GM18526 (cell line): ENCODE data around the gene NUP93.

Source experiments
- POLR2A ChIP-seq: IDR thresholded peaks from 3 replicates; pipeline ENCODE4 v1.6.1; 2011; ENCODE audit not compliant: insufficient read length; ENCODE audit errors: extremely low read depth

Gene NUP93

DNA sequence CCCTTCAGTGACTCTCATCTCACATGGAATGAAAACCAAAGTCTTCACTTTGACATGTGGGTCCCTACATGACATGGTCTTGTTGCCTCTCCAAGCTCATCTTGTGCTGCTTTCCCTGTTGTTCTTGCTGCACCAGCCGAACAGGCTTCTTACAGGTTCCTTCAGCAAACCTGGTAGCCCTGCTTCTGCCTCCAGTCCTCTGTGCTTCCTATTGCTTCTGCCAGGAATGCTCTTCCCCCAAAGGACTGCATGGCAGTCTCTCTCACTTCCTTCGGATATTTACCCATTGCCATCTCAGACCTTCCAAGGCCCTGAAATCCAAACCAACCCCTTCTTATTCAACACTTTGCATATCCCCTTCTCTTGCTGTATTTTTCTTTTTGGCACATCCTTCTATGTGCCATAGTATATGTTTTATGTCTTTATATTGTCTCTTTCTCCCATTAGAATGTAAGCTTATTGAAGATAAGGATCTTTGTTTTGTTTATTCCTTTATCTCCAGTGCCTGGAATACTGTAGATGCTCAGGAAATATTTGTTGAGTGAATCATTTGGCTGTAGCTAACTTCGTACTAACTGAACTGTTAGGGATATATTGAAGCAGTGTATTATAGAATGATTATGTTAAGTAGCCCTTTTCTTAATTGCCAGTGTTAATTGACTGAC is 77.2 kb downstream of the NUP93 start:
- no peak for TF ChIP-seq POLR2A

DNA sequence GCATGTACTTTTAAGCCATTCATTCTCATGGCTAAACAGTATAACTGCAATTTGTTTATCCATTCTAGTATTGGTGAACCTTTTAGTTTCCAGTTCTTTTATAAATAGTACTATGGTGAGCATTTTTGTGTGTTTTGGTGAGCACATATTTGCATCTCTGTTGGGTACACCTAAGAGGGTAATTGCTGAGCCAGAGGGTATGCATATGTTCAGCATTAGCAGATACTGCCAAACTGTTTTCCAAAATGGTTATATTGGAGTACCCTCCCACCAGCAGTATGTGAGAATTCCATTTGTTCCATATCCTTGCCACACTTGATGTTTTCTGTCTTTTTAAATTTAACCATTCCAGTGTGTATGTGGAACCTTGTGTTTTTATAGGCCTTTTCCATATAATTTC is 81.0 kb downstream of the NUP93 start:
- TF ChIP-seq POLR2A = no peak

DNA sequence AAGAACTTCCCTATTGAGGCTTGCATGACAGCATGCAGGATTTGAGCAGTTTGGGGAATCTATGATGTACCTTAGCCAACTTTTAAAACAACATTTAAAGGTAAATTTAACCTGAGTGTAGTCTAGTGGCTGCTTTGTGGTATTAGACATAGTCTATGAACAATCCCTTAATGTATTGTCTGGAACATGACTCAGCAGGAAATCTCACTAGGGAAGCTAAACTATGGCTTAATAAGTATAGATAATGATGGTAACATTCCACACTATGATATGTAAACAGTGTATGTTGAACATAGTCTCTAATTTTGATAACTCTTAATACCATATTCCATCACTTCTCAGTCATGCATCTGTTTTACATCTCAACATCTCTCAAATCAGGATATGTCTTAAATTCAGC is 83.0 kb downstream of the NUP93 start:
- TF ChIP-seq POLR2A = no peak

DNA sequence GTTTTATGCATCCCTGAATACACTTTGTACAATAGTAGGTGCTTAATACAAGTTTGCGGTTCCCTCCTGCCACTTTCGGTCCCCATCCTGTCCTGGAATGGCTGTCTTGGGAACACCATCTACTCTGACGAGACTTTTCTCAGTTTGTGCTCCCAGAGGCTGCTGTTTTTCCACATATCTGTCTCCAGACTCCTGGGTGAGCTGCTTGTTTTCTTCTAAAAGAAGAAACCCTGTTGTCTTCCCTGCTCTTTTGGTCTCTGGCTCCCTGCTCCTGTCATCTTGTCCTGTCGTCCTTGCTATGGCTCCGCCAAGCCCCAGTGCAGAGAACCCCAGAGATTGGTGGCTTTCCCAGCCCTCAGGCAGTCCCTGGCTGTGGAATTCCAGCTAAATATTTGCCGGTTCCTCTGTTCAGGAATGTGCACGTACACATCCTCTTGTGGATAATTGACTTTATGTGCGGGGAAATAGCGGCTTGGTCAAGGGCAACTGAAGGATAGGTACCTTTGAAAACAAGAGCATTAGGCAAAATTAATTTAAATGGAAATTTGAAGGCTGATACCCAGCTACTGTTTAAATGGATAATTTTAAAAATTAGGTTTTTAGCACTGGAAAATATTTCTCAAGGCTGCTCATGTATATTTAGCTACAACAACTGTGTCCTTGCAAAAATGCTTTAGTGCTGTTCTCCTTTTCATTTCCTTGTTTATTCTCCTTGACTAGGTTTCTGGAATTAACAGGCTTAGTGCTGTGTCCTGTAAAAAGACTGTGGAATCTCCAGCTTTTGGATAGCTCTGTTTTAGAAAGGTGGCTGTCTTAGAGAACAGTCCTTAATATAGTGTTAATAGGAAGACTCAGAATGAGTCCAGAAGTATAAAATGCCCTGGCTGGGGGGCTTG is 84.9 kb downstream of the NUP93 start:
- no peak for TF ChIP-seq POLR2A

DNA sequence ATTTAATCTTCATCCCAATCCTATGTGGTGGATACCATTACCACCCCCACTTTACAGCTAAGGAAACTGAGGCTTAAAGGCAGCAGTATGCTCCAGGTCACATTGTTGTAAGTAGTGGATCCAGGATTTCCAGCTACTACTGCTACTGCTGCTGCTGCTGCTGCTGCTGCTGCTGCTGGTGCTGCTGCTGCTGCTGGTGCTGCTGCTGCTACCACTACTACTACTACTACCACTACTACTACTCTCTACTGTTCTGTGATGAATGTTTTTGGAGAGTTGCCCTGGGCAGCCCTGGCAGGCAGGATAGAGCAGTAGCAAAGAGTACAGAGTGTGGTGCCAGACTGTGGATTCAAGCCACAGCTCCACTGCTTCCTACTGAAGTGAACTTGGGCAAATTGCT is 85.8 kb downstream of the NUP93 start:
- TF ChIP-seq POLR2A = no peak

DNA sequence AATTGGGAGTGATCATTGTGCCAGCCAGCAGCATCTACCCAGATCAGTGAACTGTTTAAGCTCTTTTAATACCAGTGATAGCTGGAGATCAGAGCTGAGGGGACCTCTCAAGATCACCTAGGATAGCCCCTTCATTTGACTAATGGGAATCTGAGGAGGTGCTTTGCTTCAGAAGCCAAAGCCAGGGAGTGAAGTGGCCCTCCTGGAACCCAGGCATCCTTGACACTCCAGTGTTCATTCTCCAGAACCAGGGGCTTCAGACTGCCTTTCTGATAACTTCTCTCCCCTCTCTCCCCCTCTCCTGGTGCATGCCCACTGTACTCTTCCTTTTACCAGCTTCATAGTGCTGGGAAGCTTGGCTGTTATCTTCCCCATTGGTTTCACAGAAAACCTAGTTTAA is 87.1 kb downstream of the NUP93 start:
- no peak for TF ChIP-seq POLR2A

DNA sequence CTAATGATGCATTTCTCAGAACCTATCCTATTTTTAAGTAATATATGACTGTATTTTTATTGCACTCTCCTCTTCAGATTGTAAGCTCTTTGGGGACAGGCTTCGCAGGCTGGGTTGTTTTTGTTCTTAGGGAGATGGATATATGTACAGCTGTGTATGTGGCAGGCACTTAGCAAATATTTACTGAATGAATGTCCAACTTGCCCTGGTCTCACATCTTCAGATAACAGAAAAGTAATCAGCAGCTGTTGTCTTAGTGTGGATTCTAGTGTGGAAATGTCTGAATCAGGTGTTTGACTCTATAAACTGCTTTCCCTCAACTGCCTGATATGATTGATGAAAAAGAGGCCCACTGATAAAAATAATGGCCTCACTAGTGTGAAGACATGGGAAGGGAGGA is 88.0 kb downstream of the NUP93 start:
- TF ChIP-seq POLR2A = no peak

DNA sequence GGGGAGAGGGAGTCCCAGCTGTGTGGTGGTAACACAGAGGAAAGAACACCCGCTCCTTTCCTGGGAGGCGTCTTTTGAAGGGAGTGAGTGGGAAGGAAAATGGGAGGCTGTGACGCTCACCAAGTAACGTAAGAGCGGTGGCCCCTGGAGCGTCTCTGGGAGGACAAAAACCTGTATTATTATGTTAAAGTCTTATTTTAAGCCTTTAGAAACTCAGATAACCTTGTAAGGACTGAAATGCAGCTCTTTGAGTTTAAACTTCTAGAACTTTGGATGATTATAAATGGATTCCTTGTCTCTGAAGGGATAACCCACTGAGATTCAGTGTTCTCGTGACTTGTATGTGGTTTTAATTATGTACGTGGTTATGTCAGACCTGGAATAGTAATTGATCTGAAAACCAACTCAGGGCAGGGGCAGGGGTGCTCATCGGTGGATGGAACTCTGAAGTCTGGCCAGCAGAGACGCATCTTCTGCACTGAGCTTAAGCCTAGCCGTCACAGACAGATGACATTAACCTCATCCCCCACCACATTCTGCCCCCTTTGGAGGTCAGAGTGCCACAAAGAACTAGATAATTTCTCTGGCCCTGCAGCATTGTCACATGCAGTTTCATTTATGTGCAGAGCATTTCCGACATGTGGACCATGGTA is 93.3 kb downstream of the NUP93 start:
- TF ChIP-seq POLR2A = no peak

DNA sequence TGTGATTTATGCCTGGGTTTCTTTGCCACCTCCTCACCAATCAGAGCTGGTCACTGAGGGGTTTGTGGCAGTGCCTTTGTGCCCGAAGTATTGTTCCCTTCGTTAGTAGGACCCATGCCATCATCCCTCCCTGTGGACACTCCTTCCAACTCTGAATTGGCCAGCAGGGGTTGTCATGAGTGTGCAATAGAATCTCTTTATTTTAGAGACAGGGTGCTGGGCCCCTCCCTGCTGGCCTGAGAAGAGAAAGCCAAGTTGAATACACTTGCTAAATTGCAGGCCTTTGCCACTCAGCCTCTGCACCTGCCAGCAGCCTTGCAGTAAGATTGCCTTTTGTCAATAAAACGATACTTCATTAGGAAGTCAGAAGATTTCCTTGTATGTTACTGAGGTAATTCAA is 94.4 kb downstream of the NUP93 start:
- TF ChIP-seq POLR2A = no peak

DNA sequence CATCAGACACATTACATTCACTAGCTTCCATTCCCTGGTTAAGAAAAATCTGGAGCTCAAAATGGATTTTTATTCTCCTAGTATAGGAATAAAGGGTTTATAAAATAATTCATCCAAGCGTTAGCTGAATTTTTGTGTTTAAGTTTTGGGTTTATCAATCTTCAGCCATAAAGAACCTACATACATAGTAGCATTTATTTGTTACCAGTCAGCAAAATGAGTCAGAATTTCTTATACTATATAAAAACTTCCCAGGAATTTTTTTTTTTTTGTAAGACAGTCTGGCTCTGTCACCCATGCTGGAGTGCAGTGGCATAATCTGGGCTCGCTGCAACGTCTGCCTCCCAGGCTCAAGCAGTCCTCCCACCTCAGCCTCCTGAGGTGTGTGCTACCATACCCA is 94.9 kb downstream of the NUP93 start:
- TF ChIP-seq POLR2A = no peak

DNA sequence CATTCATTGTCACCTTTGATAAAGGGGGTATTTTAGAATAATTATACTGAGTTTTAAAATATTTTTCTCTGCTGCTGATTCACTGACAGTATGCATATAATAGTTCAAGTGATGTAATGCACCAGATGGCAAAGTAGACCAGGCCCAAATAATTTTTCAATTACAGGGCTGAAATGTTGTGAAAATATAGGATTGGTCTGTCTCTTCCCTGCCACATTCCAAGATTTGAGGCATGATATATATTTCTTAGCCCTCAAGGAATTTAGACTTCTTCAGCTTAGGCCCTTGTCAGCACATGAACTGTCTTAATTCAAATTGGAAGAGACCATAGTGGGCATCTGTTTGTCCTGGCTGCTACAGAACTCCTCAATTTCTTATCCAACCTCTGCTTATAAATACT is 95.9 kb downstream of the NUP93 start:
- TF ChIP-seq POLR2A = no peak

DNA sequence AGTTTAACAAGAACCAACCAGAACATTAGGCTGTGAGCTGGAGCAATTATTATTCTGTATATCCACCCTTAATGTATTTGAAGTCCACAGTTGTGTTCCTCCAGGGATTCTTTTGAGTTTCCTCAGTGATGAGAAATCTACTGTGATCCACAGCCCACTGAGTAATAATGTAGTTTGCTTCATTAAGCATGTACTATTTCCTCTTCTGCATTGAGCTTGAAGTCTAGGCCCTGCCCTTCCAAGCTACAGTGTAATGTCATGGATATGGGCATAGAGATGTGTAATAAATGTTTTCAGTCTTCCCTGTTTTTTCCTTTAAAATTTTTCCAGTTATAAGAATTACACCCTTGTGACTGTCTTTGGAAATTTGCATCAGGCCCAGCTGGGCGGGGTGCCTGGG is 98.7 kb downstream of the NUP93 start:
- no peak for TF ChIP-seq POLR2A

DNA sequence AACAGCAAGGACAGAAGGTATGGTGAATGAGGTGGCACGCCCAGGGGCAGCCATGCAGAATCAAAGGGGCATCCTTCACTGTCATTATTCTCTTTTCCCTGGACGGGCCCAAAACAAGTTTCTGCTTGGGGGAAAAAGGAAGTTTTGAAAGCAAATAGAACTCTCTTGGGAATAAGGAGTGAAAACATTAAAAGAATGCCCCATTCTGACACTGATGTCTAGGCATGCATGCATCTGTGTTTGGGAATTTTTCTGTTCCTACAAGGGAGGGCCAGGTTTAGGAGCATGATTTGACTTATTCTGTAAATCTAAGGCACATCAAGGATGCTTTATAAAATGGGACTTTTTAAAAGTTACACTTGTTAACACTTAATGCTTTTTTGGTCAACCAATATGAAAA is 100.7 kb downstream of the NUP93 start:
- TF ChIP-seq POLR2A = no peak

DNA sequence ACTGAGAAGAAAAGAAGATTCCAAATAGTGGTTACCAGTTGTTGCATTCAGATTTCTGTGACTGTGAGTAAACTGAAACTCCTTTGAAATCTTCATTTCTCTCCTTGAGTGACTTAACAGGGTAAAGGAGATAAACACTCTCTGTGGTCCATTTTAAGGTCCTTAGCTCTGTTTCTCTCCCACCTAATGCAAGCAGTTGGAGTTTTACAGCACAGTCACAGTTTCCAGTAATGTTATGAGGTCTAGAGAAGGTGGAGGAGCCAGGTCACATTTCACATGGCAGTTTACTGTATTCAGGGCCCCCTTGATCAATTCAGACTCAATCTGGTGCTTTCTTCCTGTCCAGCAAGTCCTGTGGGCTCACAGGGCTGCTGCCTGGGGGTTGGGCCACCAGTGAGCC is 102.8 kb downstream of the NUP93 start:
- TF ChIP-seq POLR2A = no peak

DNA sequence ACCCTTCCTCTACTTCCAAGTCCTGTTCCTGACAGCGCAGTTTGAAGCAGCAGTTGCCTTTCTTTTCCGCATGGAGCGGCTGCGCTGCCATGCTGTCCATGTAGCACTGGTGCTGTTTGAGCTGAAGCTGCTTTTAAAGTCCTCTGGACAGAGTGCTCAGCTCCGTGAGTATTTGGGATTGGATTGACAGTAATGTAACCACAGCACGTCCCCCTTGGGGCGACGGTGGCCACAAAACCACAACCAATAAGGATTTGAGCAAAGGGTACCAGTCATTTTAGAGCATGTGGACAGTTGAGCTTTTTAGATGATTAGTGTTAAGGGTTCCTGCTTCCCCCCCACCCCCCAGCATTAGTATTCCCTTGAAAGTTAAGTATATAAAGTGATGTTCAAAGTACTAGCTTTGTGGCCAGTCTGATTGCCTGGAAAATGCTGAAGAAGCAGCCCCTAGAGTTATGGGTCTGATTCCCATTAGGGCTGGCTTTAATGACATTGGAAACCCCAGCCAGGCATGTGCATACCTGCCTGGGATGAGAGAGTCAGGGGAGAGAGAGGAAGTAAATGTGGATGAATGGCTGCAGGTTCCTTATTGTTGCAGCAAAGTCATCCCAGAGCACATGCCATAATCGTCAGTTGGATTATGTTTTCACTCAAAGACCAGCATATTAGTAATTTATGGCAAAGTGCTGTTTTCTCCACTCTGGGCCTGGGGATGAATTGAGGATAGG is 103.5 kb downstream of the NUP93 start:
- TF ChIP-seq POLR2A = no peak
